HG02798 (cell line): ENCODE results near the gene ALDH9A1.
"Not testable (repeated sequence)": the region's sequence is repeated elsewhere in the genome, so short reads cannot be mapped to it uniquely, and the experiment has no call there.

Source experiments
- ATAC-seq: cut with Tn5 transposase; IDR thresholded peaks from one replicate; pipeline ENCODE4 v1.9.1; 2021; ENCODE audit warnings: mild to moderate bottlenecking; ENCODE audit not compliant: unreplicated experiment, poor library complexity

Gene ALDH9A1

GRCh38 chr1:165697881-165698760 lies at the start of gene ALDH9A1:
ALDH9A1 (minus strand) TSS chr1:165698562; CDS start chr1:165698558, 4 bp downstream.
- ATAC-seq = peak; percentile 96

DNA sequence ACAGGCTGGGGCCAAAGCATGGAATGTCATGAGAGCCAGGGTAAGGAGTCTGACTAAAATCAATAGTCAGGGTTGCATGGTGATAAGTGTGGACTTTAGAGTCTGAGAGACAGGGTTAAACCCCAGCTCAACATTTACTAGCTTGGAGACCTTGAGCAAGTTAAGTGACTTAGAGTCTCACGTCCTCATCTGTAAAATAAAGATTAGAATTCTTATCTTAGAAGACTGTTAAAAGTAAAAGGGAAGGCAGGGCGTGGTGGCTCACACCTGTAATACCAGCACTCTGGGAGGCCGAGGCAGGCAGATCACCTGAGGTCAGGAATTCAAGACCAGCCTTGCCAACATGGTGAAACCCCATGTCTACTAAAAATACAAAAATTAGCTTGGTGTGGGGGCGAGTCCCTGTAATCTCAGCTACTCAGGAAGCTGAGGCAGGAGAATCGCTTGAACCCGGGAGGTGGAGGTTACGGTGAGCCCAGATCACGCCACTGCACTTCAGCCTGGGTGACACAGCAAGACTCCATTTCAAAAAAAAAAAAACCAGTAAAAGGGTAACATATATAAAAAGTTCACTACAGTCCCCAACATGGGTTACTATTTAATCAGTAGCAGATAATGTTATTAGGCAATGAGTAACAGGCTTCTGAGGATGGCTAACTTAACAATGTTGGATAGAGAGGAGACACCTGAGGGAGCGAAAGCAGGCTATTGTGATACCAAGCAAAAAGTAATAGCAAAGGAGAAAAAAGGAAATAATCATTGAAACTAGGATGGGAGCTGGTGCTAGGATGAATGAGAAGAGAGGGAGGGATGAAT lies 49.5 kb upstream of the ALDH9A1 start:
- ATAC-seq = no peak

- not testable (repeated sequence) for ATAC-seq
Measured at GRCh38 chr1:165744913-165745312, 46.6 kb upstream of the ALDH9A1 start.

- no peak for ATAC-seq
Measured at GRCh38 chr1:165742194-165742593, 43.8 kb upstream of the ALDH9A1 start.

- ATAC-seq = peak; percentile 99
Measured at GRCh38 chr1:165738794-165739193, 40.4 kb upstream of the ALDH9A1 start.

DNA sequence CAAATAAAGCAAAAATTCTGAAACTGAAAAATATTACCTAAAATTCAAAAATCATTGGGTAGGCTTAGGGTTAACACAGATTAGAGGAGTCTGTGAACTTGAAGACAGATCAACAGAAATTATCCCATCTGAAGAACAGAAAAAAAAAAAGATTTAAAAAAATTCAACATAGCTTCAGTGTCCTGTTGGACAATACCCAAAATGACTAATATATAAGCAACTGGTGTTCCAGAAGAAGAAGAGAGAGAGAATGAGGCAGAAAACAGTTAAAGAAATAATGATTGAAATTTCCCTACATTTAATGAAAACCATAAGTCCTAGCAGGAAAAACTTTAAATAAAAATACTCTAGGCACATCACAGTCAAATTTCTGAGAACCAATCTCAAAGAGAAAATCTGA lies 38.8 kb upstream of the ALDH9A1 start:
- no peak for ATAC-seq

DNA sequence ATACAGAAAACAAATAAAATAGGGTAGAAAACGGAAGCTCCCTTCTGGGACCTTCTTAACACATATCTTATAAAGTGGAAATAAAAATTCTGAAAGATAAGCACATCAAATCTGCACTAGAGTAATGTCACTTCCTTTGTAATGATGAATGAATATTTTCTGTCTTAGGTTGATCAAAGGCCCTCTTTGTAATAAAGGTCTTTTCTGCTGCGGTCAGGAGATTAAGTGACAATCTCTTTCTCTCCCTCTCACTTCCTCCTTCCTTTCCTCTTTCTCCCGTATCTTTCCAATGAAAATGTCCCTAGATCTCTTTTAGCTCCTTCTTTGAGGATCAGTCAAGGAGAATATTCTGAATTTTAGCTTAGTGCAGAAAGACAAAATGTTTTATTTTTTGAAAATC lies 36.5 kb upstream of the ALDH9A1 start:
- no peak for ATAC-seq

DNA sequence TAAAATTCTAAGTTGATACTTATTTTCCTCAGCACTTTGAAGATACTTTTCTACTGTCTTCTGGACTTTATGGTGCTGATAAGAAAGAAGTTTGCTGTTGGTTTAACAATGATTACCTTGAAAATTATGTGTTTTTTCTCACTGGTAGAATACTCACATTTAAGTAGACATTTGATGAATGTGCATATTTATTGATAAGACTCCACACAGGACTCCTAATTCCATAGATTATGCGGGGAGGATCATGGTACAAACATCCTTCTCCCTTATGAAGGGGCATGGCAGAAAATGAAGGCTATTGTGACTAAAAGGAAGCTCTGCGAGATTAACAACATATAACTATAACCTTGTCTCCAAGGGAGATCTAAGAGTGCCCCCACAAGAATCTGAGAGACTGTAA lies 28.5 kb upstream of the ALDH9A1 start:
- no peak for ATAC-seq

DNA sequence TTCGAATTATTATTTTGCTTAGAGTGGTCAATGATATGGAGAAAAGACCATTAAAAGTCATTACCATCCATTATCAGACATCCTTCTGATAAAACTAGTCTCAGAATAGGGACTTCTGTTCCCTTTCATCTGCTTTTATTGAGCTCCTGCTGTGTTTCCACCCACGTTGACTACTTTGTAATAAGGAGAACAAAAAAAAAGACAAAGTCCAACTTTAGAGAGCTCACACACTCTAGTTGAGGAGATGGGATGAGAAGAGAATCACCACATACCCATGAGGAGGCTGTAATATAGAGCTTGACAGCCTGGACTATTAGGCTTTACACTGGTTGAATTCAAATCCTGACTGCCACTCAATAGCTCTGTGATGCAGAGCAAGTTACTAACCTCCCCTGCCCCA lies 27.8 kb upstream of the ALDH9A1 start:
- no peak for ATAC-seq

- no peak for ATAC-seq
Measured at GRCh38 chr1:165717918-165718515, 19.7 kb upstream of the ALDH9A1 start.

DNA sequence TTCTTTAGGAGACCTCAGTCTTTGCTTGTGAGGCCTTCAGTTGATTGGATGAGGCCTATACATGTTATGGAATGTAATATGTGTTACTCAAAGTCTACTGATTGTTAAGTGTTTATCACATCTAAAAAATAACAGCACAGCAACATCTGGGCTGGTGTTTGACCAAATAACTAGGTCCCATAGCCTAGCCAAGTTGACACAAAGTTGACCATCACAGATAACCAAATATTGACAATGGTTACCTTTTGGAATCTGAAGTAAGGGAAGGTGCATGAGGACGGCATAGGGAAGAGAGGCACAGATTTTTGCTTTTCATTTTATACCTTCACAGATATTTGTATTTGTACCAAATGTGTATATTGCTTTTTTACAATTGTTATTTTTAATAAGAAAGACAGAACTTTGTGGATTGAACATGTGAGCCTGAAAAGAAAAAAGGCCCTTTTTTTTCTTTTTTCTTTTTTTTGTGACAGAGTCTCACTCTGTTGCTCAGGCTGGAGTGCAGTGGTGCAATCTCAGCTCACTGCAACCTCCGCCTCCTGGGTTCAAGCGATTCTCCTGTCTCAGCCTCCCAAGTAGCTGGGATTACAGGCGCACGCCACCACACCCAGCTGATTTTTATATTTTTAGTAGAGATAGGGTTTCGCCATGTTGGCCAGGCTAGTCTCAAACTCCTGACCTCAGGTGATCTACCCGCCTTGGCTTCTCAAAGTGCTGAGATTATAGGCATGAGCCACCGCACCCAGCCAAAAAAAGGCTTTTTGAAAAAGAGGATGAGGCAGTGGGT lies 18.1 kb upstream of the ALDH9A1 start:
- not testable (repeated sequence) for ATAC-seq

- ATAC-seq = no peak
Measured at GRCh38 chr1:165712764-165713163, 14.4 kb upstream of the ALDH9A1 start.

- no peak for ATAC-seq
Measured at GRCh38 chr1:165707984-165708706, 9.8 kb upstream of the ALDH9A1 start.

DNA sequence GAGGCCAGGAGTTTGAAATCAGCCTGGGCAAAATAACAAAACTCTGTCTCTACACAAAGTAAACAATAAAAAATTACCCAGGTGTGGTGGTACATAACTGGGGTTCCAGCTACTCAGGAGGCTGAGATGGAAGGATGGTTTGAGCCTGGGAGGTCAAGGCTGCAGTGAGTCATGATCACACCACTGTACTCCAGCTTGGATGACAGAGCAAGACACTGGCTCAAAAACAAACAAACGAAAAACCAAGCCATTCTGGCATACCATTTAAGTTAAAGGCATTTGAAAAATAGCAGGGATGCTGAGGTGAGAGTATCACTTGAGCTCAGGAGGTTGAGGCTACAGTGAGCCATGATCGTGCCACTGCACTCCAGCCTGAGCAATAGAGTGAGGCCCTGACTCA lies 5.3 kb upstream of the ALDH9A1 start:
- ATAC-seq = no peak

GRCh38 chr1:165701922-165702321 lies 3.6 kb upstream of the ALDH9A1 start:
- not testable (repeated sequence) for ATAC-seq

DNA sequence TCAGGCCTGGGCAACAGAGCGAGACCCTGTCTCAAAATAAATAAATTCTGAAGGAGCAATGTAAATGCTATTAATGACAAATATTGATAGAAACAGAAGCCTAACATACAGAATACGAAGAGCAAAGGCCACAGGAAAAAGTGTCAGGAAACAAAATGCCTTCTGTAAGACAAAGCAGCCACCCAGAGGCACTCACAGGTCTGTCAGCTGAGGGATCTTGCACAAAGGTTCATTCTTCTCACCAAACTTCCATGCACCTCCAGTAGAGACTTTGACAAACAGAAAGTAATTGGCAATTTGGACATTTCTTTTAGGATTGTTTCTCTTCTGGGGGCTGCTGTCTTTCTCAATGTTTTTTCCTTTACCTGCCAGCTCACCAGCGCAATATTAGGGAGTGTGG lies 1.2 kb upstream of the ALDH9A1 start:
- no peak for ATAC-seq

- ATAC-seq = no peak
Measured at GRCh38 chr1:165698761-165699052, 345 bp upstream of the ALDH9A1 start.

DNA sequence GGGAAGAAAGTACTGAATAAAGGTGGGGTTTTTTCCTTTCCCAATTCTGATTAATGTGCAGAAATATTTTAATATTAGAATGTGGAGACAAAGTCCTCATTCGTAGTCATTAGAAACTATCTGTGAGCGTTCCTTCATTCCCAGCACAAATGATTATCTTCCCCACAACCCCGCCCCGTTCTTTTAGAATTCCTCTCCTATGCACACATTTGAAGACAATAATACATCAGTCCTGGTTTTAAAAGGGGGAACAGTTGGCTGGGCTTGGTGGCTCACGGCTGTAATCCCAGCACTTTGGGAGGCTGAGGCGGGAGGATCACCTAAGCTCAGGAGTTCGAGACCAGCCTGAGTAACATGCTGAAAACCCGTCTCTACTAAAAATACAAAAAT lies 876 bp downstream of the ALDH9A1 start:
- ATAC-seq = no peak

GRCh38 chr1:165696625-165697100 lies 1.7 kb downstream of the ALDH9A1 start:
- ATAC-seq = no peak

DNA sequence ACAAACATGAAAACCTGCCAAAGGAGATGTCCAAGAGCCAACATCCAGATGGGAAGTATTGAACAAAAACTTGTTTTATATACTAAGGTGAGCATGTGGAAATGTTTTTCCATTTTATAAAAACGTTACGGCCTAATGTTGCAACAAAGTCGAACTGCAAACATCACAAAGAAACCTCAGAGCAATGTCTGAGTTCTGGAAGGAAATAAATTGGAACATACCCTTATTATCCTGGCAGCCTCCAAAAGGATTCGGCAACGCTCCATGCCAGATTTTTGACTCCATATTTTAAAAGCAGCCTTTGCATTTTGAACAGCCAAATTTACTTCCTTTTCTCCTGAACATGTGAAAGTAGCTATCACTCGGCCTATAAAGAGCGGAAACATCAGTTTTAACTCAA lies 3.3 kb downstream of the ALDH9A1 start:
- no peak for ATAC-seq
